Skeletal muscle cell (primary cell): ENCODE measurements around the gene ZNF28.
"Not testable (repeated sequence)": the region's sequence is repeated elsewhere in the genome, so short reads cannot be mapped to it uniquely, and the experiment has no call there.

ENCODE experiments used
- DNase-seq: peaks from one replicate; pipeline ENCODE4 v3.0.0-alpha.2; 2010; ENCODE audit warnings: low read depth
- H3K4me3 ChIP-seq: 2 replicates; pipeline ENCODE4 v1.5.1; 2011; ENCODE audit warnings: low read depth, mild to moderate bottlenecking, control low read depth, low read length, moderate library complexity

Gene ZNF28

DNA sequence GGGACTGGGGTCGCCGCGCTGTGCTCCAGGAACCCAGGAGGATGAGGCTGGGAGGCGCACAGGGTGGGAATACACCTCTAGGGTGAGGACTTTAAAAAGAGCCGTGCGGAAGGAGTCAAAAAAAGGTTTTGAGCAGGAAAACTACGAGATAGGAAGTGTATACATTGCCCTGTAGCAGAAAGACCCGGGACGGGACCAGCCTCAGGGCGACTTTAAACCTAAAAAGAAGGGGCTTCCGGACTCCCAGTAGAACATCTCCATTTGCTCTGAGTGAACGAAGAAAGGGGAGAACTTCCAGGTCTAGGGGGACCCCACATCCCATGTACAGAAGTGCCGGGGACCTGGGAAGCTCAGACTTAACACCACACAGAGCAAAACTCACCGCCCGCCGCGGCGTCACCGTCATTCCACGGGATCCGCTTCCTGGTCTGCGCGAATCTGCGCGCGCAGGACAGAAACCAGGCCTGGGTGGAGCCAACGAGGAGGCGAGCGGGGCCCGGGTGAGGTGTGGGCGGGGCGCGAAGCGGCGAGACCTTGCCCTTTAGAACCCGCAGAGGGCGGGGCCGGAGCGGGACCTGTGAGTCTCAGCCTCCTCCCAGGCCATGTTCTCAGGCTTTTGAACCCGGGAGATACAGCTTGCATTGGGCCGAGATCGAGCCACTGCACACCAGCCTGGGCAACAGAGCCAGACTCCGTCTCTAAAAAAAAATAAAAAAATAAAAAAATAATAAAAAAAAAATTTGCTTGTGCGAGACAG, at the start of gene ZNF28:
TSS of gene ZNF28 (minus strand) at position 430 of the 757 bp plus-strand sequence. CDS start 3,675 bp downstream, outside the sequence.
- H3K4me3 ChIP-seq = peak within 1 kb of the TSS; percentile 64

DNA sequence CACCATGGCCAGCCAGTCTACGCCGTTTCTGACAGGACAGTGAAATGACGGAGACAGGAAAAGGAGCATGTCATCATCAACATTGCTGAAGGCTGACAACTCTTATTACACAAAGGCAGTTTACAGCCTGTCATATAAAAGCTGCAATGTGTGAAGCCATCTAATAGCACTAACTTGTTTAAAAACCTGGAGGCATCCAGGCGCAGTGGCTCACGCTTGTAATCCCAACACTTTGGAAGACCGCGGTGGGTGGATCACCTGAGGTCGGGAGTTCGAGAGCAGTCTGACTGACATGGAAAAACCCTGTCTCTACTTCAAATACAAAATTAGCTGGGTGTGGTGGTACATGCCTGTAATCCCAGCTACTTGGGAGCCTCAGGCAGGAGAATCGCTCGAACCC, 46.6 kb upstream of the ZNF28 start:
- not testable (repeated sequence) for DNase-seq, H3K4me3 ChIP-seq

More for the DNA sequence above, at the start of gene ZNF28:
- peak; percentile 4 for DNase-seq

DNA sequence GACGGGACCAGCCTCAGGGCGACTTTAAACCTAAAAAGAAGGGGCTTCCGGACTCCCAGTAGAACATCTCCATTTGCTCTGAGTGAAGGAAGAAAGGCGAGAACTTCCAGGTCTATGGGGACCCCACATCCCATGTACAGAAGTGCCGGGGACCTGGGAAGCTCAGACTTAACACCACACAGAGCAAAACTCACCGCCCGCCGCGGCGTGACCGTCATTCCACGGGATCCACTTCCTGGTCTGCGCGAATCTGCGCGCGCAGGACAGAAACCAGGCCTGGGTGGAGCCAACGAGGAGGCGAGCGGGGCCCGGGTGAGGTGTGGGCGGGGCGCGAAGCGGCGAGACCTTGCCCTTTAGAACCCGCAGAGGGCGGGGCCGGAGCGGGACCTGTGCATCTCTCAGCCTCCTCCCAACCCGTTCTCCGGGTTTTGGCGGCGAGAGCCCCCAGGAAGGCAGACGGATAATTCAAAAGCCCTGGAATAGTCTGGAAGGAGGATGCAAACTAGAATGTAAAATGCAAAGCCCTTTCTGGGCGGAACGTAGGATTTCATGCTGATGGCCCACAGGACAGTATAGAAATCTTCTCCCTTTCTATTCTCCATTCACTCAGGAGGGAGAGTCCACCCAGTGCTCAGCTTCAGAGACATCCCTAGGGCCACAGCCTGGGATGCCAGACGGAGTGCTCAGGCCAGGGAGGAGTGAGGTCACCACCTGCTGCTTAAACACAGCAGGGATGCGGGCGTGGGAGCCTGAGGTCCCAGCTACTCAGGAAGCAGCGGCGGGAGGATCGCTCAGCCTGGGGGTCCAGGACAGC, 36.2 kb upstream of the ZNF28 start, which contains the start of gene ZNF468:
TSS of gene ZNF468 (minus strand) at position 242 of the 814 bp plus-strand sequence. CDS start 3,347 bp downstream, outside the sequence.
- DNase-seq = peak; percentile 2
- peak within 1 kb of the TSS; percentile 65 for H3K4me3 ChIP-seq

DNA sequence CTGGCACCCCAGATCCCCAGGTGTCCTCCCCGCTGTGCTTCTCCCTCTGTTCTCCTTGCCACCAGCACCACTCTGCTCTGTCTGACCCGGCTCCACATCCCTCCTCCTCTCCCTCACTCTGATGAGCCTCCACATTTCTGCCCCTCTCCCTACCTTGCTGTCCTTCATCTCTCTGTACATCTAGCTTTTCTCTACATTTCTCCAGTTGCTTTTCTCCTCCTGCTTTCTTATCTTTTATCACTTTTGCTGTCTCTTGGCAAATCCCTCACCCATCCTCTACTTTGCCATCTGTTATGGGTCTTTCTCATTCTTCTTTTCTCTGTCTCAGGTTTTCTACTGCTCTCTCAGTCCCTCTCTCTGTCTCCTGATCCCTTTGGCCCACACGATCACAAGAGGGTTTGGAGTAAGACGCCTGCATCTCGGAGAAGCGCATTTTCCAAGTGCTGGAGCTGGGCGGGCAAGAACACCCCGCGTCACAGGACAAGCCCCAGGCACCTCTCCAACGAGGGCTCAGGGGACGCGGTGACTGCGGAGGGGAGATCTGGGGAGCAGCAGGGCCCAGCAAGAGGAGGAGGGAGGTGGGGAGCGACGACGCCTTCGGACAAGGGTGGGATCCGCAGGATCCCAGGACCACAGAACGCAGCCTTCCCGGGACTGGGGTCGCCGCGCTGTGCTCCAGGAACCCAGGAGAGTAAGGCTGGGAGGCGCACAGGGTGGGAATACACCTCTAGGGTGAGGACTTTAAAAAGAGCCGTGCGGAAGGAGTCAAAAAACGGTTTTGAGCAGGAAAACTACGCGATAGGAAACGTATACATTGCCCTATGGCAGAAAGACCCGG, 35.3 kb upstream of the ZNF28 start:
- peak overlapping the region; percentile 65 for H3K4me3 ChIP-seq
- not testable (repeated sequence) for DNase-seq

DNA sequence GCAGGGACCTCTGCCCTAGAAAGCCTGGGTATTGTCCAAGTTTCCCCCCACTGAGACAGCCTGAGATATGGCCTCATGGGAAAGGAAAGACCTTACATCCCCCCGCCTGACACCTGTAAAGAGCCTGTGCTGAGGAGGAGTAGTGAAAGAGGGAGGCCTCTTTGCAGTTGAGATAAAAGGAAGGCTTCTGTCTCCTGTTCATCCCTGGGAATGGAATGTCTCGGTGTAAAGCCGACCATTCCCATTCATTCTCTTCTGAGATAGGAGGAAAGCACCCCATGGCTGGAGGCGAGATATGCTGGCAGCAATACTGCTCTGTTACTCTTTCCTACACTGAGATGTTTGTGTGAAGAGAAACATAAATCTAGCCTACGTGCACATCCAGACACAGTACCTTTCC, 25.9 kb upstream of the ZNF28 start:
- DNase-seq, H3K4me3 ChIP-seq: not testable (repeated sequence)

DNA sequence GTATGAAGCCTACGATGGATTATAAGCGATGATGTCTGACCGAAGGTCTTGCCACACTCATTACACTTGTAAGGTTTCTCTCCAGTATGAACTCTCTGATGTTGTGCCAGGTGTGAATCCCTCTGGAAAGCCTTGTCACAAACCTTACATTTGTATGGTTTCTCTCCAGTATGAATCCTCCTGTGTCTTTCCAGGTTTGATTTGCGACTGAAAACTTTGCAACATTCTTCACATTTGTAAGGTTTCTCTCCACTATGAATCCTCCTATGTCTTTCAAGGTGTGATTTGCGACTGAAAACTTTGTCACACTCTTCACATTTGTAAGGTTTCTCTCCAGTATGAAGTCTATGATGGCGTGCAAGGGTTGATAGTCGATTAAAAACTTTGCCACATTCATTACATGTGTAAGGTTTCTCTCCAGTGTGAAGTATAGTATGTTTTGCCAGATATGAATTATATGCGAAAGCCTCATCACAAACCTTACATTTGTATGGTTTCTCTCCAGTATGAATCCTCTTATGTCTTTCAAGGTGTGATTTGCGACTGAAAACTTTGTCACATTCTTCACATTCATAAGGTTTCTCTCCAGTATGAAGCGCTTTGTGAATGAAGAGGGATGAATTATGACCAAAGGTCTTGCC, 19.5 kb upstream of the ZNF28 start:
- H3K4me3 ChIP-seq, DNase-seq: not testable (repeated sequence)

DNA sequence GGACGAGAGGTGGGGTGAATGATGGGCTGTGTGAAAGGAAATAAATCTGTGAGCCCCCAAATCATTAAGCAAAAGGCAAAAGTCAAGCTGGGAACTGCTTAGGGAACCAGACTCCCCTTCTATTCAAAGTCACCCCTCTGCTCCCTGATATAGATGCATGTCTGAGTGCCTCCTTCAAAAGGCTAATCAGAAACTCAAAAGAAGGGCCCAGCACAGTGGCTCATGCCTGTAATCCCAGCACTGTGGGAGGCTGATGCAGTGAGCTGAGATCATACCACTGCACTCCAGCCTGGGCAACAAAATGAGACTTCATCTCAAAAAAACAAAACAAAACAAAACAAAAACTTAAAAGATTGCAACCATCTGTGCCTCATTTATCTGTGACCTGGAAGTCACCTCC, 12.9 kb upstream of the ZNF28 start:
- H3K4me3 ChIP-seq, DNase-seq: not testable (repeated sequence)

DNA sequence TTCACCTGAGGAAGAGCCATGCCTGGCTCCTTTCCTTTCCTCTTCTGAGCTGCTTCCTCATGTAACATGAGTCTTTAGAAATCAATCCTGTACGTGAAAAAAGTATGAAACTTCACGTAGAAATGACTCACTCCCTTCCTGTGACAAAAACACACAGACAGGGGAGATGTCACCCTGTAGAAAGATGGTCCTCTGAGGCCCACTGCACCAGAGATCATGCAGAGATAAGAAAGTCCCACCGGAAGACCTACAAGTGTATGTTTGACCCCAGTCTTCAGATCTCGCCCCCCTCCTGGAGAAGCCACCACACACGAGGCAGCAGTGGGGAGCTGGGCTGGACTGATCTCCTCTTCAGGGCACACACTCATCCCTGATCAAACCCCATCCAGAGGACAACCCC, 12.1 kb upstream of the ZNF28 start:
- DNase-seq = not testable (repeated sequence)

DNA sequence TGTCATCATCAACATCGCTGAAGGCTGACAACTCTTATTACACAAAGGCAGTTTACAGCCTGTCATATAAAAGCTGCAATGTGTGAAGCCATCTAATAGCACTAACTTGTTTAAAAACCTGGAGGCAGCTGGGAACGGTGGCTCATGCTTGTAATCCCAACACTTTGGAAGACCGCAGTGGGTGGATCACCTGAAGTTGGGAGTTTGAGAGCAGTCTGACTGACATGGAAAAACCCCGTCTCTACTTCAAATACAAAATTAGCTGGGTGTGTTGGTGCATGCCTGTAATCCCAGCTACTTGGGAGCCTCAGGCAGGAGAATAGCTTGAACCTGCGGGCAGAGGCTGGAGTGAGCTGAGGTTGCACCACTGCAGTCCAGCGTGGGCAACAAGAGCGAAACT, 8.4 kb upstream of the ZNF28 start:
- not testable (repeated sequence) for H3K4me3 ChIP-seq

More for the DNA sequence above, 12.1 kb upstream of the ZNF28 start:
- H3K4me3 ChIP-seq = not testable (repeated sequence)

DNA sequence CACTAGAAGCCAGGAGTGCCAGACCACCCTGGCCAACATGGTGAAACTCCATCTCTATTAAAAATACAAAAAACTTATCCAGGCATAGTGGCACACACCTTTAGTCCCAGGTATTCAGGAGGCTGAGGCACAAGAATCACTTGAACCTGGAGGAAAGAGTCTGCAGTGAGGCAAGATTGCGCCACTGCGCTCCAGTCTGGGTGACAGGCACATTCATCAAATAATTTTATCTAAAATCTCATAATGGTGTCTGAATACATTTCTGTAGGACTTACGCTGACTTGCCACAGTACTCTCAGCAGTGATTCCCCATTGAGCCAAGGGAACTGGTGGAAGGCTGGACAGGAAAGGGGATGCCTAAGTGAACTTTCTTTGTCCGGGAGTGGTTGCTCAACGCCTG, 4.3 kb upstream of the ZNF28 start:
- no peak overlapping the region for H3K4me3 ChIP-seq
- DNase-seq = no peak

More for the DNA sequence above, 8.4 kb upstream of the ZNF28 start:
- not testable (repeated sequence) for DNase-seq

DNA sequence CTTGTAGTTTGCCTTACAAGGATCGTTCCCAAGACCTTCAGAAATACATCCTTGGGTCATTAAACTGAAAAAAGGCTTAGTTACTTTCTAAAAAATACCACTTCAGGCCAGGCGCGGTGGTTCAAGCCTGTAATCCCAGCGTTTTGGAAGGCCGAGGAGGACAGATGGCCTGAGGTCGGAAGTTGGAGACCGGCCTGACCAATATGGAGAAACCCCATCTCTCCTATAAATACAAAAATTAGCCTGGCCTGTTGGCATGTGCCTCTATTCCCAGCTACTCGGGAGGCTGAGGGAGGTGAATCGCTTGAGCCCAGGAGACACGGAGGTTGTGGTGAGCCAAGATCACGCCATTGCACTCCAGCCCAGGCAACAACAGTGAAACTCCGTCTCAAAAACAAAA, 2.2 kb upstream of the ZNF28 start:
- no peak for DNase-seq

DNA sequence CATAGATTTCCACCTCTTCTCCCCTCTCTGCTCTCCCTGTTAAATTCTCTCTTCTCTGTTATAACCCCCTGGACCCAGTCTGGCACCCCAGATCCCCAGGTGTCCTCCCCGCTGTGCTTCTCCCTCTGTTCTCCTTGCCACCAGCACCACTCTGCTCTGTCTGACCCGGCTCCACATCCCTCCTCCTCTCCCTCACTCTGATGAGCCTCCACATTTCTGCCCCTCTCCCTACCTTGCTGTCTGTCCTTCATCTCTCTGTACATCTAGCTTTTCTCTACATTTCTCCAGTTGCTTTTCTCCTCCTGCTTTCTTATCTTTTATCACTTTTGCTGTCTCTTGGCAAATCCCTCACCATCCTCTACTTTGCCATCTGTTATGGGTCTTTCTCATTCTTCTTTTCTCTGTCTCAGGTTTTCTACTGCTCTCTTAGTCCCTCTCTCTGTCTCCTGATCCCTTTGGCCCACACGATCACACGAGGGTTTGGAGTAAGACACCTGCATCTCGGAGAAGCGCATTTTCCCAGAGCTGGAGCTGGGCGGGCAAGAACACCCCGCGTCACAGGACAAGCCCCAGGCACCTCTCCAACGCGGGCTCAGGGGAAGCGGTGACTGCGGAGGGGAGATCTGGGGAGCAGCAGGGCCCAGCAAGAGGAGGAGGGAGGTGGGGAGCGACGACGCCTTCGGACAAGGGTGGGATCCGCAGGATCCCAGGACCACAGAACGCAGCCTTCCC, 795 bp downstream of the ZNF28 start:
- not testable (repeated sequence) for DNase-seq

More for the DNA sequence above, 2.2 kb upstream of the ZNF28 start:
- no peak overlapping the region for H3K4me3 ChIP-seq

DNA sequence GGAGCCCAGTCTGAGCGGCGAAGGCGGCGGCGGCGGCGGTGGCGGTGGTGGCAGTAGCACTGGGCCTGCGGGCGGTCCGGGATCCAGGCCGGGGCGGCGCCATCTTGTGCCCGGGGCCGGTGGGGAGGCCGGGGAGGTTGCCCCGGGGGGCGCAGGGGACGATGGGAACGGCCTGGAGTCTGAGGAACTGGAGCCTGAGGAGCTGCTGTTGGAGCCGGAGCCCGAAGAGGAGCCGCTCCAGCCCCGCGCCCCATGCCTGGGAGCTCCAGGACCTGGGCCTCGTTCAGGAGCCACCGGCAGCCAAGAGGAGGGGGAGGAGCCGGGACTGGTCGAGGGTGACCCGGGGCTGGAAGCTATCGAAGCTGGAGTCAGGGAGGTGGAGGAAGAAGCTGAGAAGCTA, 11.6 kb downstream of the ZNF28 start:
- H3K4me3 ChIP-seq = no peak overlapping the region
- DNase-seq = no peak

More for the DNA sequence above, 795 bp downstream of the ZNF28 start:
- H3K4me3 ChIP-seq = peak overlapping the region; percentile 64

DNA sequence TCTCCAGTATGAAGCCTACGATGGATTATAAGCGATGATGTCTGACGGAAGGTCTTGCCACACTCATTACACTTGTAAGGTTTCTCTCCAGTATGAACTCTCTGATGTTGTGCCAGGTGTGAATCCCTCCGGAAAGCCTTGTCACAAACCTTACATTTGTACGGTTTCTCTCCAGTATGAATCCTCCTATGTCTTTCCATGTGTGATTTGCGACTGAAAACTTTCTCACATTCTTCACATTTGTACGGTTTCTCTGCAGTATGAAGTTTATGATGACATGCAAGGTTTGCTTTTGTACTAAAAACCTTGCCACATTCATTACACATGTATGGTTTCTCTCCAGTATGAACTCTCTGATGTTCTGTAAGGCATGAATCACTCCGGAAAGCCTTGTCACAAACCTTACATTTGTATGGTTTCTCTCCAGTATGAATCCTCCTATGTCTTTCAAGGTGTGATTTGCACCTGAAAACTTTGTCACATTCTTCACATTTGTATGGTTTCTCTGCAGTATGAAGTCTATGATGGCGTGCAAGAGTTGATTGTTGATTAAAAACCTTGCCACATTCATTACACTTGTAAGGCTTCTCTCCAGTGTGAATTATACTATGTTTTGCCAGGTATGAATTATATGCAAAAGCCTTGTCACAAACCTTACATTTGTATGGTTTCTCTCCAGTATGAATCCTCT, 21.3 kb downstream of the ZNF28 start:
- not testable (repeated sequence) for DNase-seq, H3K4me3 ChIP-seq

DNA sequence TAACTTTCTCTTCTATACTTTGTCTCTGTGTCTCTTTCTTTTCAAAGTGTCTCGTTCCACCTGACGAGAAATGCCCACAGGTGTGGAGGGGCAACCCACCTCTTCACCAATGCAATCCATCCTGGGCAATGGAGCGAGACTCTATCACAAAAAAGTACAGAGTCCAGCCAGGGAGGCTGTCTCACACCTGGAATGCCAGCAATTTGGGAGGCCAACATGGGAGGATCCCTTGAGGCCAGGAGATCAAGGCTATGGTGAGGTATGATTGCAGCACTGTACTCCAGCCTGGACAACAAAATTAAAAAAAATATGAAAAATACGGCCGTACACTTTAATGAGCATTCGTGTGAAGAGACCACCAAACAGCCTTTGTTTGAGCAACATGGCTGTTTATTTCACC, 32.0 kb downstream of the ZNF28 start:
- H3K4me3 ChIP-seq = no peak overlapping the region
- DNase-seq = no peak

DNA sequence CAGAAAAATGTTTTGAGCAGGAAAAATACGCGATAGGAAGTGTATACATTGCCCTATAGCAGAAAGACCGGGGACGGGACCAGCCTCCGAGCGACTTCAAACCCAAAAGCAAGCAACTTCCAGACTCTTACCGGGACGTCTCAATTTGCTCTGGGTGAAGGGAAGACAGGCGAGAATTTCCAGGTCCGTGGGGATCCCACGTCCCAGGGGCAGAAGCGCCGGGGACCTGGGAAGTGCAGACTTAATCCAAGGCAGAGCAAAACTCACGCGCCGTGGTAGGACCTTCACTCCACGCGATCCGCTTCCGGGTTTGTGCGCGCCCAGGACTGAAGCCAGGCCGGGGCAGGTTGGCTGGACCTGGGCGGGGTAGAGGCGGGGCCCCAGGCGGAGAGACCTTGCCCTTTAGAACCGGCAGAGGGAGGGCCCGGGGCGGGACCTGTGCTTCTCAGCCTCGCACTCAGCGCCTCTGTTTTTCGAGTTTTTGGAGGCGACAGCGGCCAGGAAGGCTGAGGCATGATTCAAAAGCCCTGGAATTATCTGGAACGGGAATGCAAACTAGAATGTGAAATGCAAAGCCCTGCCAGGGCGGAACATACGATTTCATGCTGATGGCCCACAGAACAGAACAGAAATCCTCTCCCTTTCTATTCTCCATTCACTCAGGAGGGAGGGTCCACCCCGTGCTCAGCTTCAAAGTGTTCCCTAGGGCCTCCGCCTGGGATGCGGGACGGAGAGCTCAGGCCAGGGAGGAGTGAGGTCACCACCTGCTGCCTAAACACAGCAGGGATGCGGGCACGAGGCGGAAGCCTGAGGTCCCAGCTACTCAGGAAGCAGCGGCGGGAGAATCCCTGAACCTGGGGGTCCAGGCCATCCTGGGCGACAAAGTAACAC, 34.7 kb downstream of the ZNF28 start, which contains the start of gene ZNF600:
TSS of gene ZNF600 (minus strand) at position 328 of the 891 bp plus-strand sequence. CDS start 7,903 bp downstream, outside the sequence.
- peak within 1 kb of the TSS; percentile 66 for H3K4me3 ChIP-seq
- peak; percentile 11 for DNase-seq

DNA sequence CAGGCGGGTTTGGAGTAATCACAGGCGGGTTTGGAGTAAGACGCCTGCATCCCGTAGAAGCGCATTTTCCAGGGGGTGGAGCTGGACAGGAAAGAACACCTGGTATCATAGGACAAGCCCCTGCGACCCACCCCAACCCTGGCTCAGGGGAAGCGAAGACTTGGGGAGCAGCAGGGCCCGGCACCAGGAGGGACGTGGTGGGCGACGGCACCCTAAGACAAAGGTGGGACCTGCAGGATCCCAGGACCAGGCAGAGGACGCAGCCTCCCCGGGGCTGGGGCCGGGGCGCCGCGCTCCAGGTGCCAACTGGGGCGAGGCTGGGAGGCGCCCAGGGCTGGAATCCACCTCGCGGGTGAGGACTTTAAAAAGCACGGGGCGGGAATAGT, 35.4 kb downstream of the ZNF28 start:
- H3K4me3 ChIP-seq = peak overlapping the region; percentile 66
- DNase-seq = no peak
